GM21381 (cell line): ENCODE measurements around the gene MSI2.

Experiments used
- ATAC-seq: cut with Tn5 transposase; IDR thresholded peaks from one replicate; pipeline ENCODE4 v1.9.1; 2021; ENCODE audit warnings: mild to moderate bottlenecking, moderate library complexity; ENCODE audit not compliant: unreplicated experiment

Gene MSI2

GRCh38 chr17:57338257-57338914 is 82.1 kb downstream of the MSI2 start:
- peak; percentile 71 for ATAC-seq

GRCh38 chr17:57340160-57340981 is 84.0 kb downstream of the MSI2 start:
- no peak for ATAC-seq

- no peak for ATAC-seq
Observed at GRCh38 chr17:57341611-57342540, 85.6 kb downstream of the MSI2 start.

- no peak for ATAC-seq
Observed at GRCh38 chr17:57342963-57343589, 86.8 kb downstream of the MSI2 start.

- no peak for ATAC-seq
Observed at GRCh38 chr17:57343717-57344116, 87.4 kb downstream of the MSI2 start.

GRCh38 chr17:57344261-57344660 is 87.9 kb downstream of the MSI2 start:
- ATAC-seq, result no peak

GRCh38 chr17:57349541-57350247 is 93.4 kb downstream of the MSI2 start:
- no peak for ATAC-seq

GRCh38 chr17:57350266-57350665 is 93.9 kb downstream of the MSI2 start:
- no peak for ATAC-seq

GRCh38 chr17:57352665-57353175 is 96.4 kb downstream of the MSI2 start:
- ATAC-seq, result no peak

GRCh38 chr17:57354673-57355072 is 98.3 kb downstream of the MSI2 start:
- no peak for ATAC-seq

- ATAC-seq, result no peak
Observed at GRCh38 chr17:57355090-57355859, 99.0 kb downstream of the MSI2 start.

GRCh38 chr17:57356153-57356718 is 99.9 kb downstream of the MSI2 start:
- ATAC-seq, result peak; percentile 20

GRCh38 chr17:57356719-57357391 is 100.5 kb downstream of the MSI2 start:
- ATAC-seq, result peak; percentile 44

- ATAC-seq, result peak; percentile 50
Observed at GRCh38 chr17:57357392-57357784, 101.1 kb downstream of the MSI2 start.

- ATAC-seq, result peak; percentile 56
Observed at GRCh38 chr17:57357830-57358430, 101.6 kb downstream of the MSI2 start.

- no peak for ATAC-seq
Observed at GRCh38 chr17:57360266-57360665, 103.9 kb downstream of the MSI2 start.

- ATAC-seq, result no peak
Observed at GRCh38 chr17:57362797-57363556, 106.7 kb downstream of the MSI2 start.
